Measurements from ENCODE around the gene IGF1.

DNA sequence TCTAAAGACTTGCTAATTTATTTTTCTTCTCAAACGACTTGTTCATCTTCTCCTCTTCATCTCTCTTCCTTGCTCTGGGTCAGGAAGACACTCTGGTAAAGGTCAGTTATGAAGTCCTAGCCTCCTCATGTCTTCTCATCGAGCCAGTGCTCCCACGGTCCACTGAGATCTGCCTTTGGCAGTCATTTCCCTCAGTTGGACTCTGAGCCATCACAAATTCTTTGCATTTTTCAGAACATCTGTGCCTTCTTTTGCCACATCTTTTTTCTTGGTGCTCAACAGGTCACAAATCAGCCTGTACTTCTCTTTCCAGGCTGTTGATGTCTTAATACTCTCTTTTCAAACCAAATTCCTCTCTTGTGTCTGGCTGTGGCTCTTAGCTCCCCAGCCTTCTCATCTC is 49.7 kb downstream of the IGF1 start:
- TF ChIP-seq, protein P1, sequence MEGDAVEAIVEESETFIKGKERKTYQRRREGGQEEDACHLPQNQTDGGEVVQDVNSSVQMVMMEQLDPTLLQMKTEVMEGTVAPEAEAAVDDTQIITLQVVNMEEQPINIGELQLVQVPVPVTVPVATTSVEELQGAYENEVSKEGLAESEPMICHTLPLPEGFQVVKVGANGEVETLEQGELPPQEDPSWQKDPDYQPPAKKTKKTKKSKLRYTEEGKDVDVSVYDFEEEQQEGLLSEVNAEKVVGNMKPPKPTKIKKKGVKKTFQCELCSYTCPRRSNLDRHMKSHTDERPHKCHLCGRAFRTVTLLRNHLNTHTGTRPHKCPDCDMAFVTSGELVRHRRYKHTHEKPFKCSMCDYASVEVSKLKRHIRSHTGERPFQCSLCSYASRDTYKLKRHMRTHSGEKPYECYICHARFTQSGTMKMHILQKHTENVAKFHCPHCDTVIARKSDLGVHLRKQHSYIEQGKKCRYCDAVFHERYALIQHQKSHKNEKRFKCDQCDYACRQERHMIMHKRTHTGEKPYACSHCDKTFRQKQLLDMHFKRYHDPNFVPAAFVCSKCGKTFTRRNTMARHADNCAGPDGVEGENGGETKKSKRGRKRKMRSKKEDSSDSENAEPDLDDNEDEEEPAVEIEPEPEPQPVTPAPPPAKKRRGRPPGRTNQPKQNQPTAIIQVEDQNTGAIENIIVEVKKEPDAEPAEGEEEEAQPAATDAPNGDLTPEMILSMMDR (IDR thresholded peaks at IDR 0.05): no peak
- no peak for TF ChIP-seq POLR2A (IDR thresholded peaks at IDR 0.05)
